Transverse colon (tissue), 4 donors: ENCODE results near the gene FAM241B. TPM values are rescaled to one million over a fixed set of nuclear protein-coding genes. Genes with fewer than 3 reads are reported as not detected.

Source experiments
- DNase-seq: peaks from one replicate; pipeline ENCODE4 v3.0.0-alpha.2; 2019
- H3K27ac ChIP-seq, 4 donors: fragments of 200-600 bp; sonication (generic); 2 replicates each; pipeline ENCODE4 v1.5.1; 2016 to 2018; ENCODE audit warnings: inconsistent platforms in 4 of 4
- H3K27me3 ChIP-seq: fragments of 200-600 bp; sonication (generic); 2 replicates; pipeline ENCODE4 v1.5.1; 2017; ENCODE audit warnings: inconsistent platforms
- H3K36me3 ChIP-seq, 4 donors: fragments of 200-600 bp; sonication (generic); 2 replicates each; pipeline ENCODE4 v1.5.1; 2017 to 2019; ENCODE audit warnings: inconsistent platforms in 4 of 4
- H3K4me1 ChIP-seq, 4 donors: fragments of 200-600 bp; sonication (generic); 2 replicates each; pipeline ENCODE4 v1.5.1; 2017 to 2020; ENCODE audit warnings: inconsistent platforms in 4 of 4
- H3K4me3 ChIP-seq, 4 donors: fragments of 200-600 bp; sonication (generic); 1 replicate in 1 of 4; 2 replicates in 3 of 4; pipeline versions ENCODE4 v1.5.1 to v1.6.1; 2017 to 2019; ENCODE audit warnings: inconsistent platforms in 4 of 4
- H3K9me3 ChIP-seq, 2 donors: fragments of 200-600 bp; sonication (generic); 2 replicates each; pipeline ENCODE4 v1.5.1; 2017 to 2019; ENCODE audit warnings: inconsistent platforms in 2 of 2
- CTCF ChIP-seq, 5 experiments: fragments of 200-600 bp in 3 of 5; fragments of 450-650 bp in 2 of 5; sonication (generic) in 3 of 5; IDR thresholded peaks; 1 replicate in 2 of 5; 2 replicates in 3 of 5; pipeline ENCODE4 v1.5.1; 2016 to 2017; ENCODE audit warnings: antibody characterized with exemption in 5 of 5, inconsistent platforms in 3 of 5, mild to moderate bottlenecking in 2 of 5, moderate library complexity in 1 of 5
- EP300 ChIP-seq: sonication (generic); formaldehyde crosslinking; IDR thresholded peaks from one replicate; pipeline ENCODE4 v1.6.1; 2017; ENCODE audit warnings: antibody characterized with exemption, low read depth
- POLR2A ChIP-seq: fragments of 450-650 bp; IDR thresholded peaks from one replicate; pipeline ENCODE4 v1.6.1; 2016; ENCODE audit warnings: antibody characterized with exemption, mild to moderate bottlenecking, moderate library complexity
- POLR2AphosphoS5 ChIP-seq, 3 donors: sonication (generic); formaldehyde crosslinking; IDR thresholded peaks; one replicate each; pipeline ENCODE4 v1.6.1; 2016; ENCODE audit warnings: antibody characterized with exemption in 3 of 3
- WGBS, 2 donors: methylation state at CpG; one replicate each; pipeline ENCODE4 v1.1.5; 2018; ENCODE audit warnings: low coverage in 1 of 2; 5-methylcytosine and 5-hydroxymethylcytosine counted together
- in situ Hi-C, 4 donors: fragments of 200-750 bp; cut with MboI; loops; one replicate each; pipeline versions ENCODE4 v1.15.0 to v1.15.1; 2017; ENCODE audit warnings: low sequenced_read_pairs in 3 of 4, low pct_ligation_motif_present in 1 of 4, low pct_unique_long_range_greater_than_20kb in 1 of 4
- intact Hi-C: fragments of 100-400 bp; cut with DNase I; formaldehyde crosslinking; loops from one replicate; pipeline ENCODE4 v1.15.1; 2023; ENCODE audit warnings: low total_unique reads
- total RNA-seq, 4 donors: library from RNA; depleted of rRNA; stranded (reverse); fragments of >200 nt; gene quantifications; one replicate each; pipeline ENCODE4 v1.1.0, GENCODE V29; 2016

Gene FAM241B
- total RNA-seq, 4 donors from 2014 or later, result 0.95 to 1.4 TPM; not detected in 2

DNA sequence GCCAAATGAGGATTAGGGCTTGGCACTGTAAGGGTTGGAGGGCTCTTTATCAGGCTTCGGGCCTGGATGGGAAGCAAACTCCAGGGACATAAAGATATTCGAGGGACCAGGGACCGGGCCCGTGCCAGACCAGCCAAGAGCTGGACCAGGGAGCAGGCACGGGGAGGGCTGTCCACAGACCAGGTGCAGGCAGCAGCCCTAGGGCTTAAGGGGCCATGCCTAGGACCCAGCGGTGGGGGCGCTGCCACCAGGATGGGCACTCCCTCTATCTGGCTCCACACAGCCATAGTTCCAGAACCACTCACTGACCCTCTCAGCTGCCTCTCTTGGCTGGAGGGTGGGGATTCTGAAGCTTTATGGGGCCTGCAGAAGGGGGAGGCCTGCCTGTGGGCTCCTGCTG, 32.9 kb downstream of the FAM241B start:
- Histone ChIP-seq H3K4me1 (no peaks in the 10 kb centered on the region), H3K9me3 (no peaks in the 10 kb centered on the region), H3K4me3 (no peak overlapping the region), H3K36me3 (no peaks in the 10 kb centered on the region), H3K27me3 (peaks cover 7% of the 10 kb centered on the region), H3K27ac (no peak overlapping the region)
- intact Hi-C loops (no loop called here), in situ Hi-C loops (no loop called here)
- no peak for TF ChIP-seq CTCF (IDR thresholded peaks at IDR 0.05)
- TF ChIP-seq POLR2AphosphoS5 (IDR thresholded peaks at IDR 0.05), result no peak
- no peak for TF ChIP-seq POLR2A
- TF ChIP-seq EP300, result no peak
- WGBS, 2 donors, result 84% methylated on average over 7 of the region's 7 CpGs; no CpG with 5 or more reads in 1 of the 2 donors
- DNase-seq, result no peak

GRCh38 chr10:69663369-69663947, 33.4 kb downstream of the FAM241B start:
- H3K4me1 ChIP-seq, result no peaks in the 10 kb centered on the region
- in situ Hi-C loops (no loop called here), intact Hi-C loops (no loop called here)
- no peaks in the 10 kb centered on the region for H3K36me3 ChIP-seq
- H3K27me3 ChIP-seq, result peaks cover 7% of the 10 kb centered on the region
- H3K9me3 ChIP-seq, result no peaks in the 10 kb centered on the region
- TF ChIP-seq POLR2AphosphoS5 (IDR thresholded peaks at IDR 0.05) (no peak), CTCF (IDR thresholded peaks at IDR 0.05) (no peak), POLR2A (no peak), EP300 (no peak)
- no peak overlapping the region for H3K4me3 ChIP-seq
- no peak overlapping the region for H3K27ac ChIP-seq
- WGBS, 2 donors, result 60 to 81% methylated on average over 1 to 9 of the region's 9 CpGs
- no peak for DNase-seq

DNA sequence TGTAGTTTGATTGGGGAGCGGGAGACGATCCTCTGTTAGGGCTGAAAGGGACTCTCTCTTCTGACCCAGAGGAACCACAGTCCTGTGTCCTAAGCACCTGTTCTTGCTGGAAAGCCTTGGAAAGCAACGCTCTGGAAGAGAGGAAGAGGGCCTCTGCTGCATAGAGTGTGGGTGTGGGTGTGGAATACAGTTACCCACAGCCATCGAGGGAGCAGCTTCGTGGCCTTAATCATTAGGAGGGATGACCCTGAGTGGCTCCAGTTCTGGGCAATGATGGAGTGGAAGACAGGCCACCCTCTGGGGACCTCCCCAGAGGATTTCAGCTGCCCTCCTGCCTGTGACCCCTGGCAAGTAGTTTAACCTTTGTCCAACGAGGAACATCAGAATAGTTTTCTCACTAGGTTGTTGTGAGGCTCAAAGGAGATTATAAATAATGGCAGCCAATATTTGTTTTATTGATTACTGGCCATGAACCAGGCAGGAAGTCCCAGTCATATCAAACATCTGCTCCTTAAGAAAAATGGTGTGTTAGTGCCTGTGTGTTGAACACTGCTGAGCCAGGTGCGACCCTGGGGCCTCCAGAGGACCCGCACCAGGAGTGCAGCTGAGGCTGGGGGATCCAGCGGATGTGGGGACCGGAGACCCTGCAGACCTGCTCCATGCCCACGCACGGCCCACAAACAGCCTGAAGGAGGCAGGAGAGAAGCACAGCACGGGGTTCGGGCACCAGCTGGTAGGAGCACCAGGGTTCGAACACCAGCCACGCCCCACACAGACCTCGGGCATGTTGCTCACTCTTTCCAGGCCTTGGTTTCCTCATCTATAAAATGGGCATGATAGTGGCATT, 35.6 kb downstream of the FAM241B start:
- Histone ChIP-seq H3K36me3 (no peaks in the 10 kb centered on the region), H3K4me3 (no peak overlapping the region), H3K27ac (no peak overlapping the region), H3K27me3 (no peaks in the 10 kb centered on the region), H3K9me3 (no peaks in the 10 kb centered on the region), H3K4me1 (no peaks in the 10 kb centered on the region)
- 75 to 100% methylated on average over 3 to 16 of the region's 17 CpGs for WGBS, 2 donors
- in situ Hi-C loops, result no loop called here
- DNase-seq, result no peak
- TF ChIP-seq CTCF (IDR thresholded peaks at IDR 0.05) (no peak), POLR2A (no peak), POLR2AphosphoS5 (IDR thresholded peaks at IDR 0.05) (no peak), EP300 (no peak)
- intact Hi-C loops, result no loop called here

GRCh38 chr10:69666756-69667155, 36.7 kb downstream of the FAM241B start:
- H3K9me3 ChIP-seq, result no peaks in the 10 kb centered on the region
- H3K4me1 ChIP-seq, result no peaks in the 10 kb centered on the region
- TF ChIP-seq CTCF (IDR thresholded peaks at IDR 0.05) (no peak), EP300 (no peak), POLR2A (no peak)
- 81 to 100% methylated on average over 1 to 4 of the region's 4 CpGs for WGBS, 2 donors
- H3K4me3 ChIP-seq, result no peak overlapping the region
- no peaks in the 10 kb centered on the region for H3K27me3 ChIP-seq
- no peaks in the 10 kb centered on the region for H3K36me3 ChIP-seq
- in situ Hi-C loops (no loop called here), intact Hi-C loops (no loop called here)
- no peak for DNase-seq
- H3K27ac ChIP-seq, result no peak overlapping the region
